Progenitor cell of endocrine pancreas (in vitro differentiated cells): Measurements from ENCODE around the gene RNF214. TPM values are rescaled to one million over a fixed set of nuclear protein-coding genes. Genes with fewer than 3 reads are reported as not detected.

Source experiments
- DNase-seq: peaks from one replicate; pipeline ENCODE4 v3.0.0; 2021; ENCODE audit warnings: low spot score; ENCODE audit not compliant: unreplicated experiment
- H3K27ac Mint-ChIP-seq: 2 replicates; pipeline ENCODE4 v1.8.0; 2021; ENCODE audit warnings: mild to moderate bottlenecking, moderate library complexity, mixed read lengths
- H3K27me3 Mint-ChIP-seq: 2 replicates; pipeline ENCODE4 v1.8.0; 2021; ENCODE audit warnings: mixed read lengths
- H3K36me3 Mint-ChIP-seq: 2 replicates; pipeline ENCODE4 v1.8.0; 2022; ENCODE audit warnings: mixed read lengths; ENCODE audit not compliant: insufficient read depth
- H3K4me1 Mint-ChIP-seq: 2 replicates; pipeline ENCODE4 v1.8.0; 2021; ENCODE audit warnings: low read depth, mixed read lengths
- H3K4me3 Mint-ChIP-seq: 2 replicates; pipeline ENCODE4 v1.8.0; 2021; ENCODE audit warnings: low read depth, mild to moderate bottlenecking, moderate library complexity, mixed read lengths
- H3K9me3 Mint-ChIP-seq: 2 replicates; pipeline ENCODE4 v1.8.0; 2021; ENCODE audit warnings: low read depth, mixed read lengths
- total RNA-seq: library from RNA; stranded (reverse); gene quantifications from 2 replicates; pipeline ENCODE4 v1.2.1, GENCODE V29; 2021
- TF ChIP-seq, protein P1 (sequence below): fragments of 200-600 bp; sonication (generic); IDR thresholded peaks from one replicate; pipeline ENCODE4 v1.5.0; 2021; ENCODE audit warnings: antibody characterized with exemption, mild to moderate bottlenecking; ENCODE audit not compliant: unreplicated experiment

RNF214 gene
- total RNA-seq, 1 donor from 2014 or later = 55.8 TPM

DNA sequence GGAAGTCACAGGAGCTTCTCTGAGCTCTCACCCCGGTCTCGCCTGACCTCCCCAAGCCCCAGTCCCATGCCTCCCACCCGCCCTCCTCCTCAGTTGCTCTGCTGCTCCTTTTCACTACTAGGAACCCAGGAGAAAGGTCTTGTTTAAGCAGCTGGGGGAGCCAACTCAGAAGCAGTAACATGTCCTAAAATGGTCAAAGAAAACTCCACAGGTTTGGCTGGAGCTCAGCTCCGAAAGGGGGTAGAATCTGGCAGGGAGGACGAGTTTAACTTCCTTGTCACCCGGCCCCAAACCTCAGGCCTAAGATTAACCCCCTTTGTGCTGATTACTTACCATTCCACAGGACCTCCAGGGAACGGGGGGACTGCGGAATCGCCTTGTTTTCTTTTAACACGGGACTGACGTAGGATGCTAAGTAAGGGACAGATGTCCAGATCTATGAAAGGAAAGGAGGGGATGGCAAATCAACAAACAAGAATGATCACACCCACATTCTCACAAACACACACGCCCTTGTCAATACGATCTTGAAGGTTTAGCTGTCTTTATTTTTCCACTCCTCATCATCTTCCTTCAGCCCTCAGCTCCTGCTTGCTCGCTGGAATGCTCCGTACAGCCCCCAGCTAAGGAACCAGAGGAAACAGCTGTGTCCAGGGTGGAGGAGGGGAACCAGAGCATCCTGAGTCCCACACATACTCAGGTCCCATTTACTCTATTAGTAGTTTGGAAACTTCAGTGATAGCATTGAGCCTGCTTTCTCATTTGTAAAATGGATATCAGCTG lies 14.1 kb upstream of the RNF214 start:
- Mint-ChIP-seq H3K9me3 (no peaks in the 10 kb centered on the region), H3K4me1 (no peaks in the 10 kb centered on the region), H3K27me3 (no peaks in the 10 kb centered on the region), H3K4me3 (no peak overlapping the region), H3K27ac (no peak overlapping the region), H3K36me3 (peaks cover 11% of the 10 kb centered on the region)
- TF ChIP-seq, protein P1, sequence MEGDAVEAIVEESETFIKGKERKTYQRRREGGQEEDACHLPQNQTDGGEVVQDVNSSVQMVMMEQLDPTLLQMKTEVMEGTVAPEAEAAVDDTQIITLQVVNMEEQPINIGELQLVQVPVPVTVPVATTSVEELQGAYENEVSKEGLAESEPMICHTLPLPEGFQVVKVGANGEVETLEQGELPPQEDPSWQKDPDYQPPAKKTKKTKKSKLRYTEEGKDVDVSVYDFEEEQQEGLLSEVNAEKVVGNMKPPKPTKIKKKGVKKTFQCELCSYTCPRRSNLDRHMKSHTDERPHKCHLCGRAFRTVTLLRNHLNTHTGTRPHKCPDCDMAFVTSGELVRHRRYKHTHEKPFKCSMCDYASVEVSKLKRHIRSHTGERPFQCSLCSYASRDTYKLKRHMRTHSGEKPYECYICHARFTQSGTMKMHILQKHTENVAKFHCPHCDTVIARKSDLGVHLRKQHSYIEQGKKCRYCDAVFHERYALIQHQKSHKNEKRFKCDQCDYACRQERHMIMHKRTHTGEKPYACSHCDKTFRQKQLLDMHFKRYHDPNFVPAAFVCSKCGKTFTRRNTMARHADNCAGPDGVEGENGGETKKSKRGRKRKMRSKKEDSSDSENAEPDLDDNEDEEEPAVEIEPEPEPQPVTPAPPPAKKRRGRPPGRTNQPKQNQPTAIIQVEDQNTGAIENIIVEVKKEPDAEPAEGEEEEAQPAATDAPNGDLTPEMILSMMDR = no peak
- DNase-seq = no peak

DNA sequence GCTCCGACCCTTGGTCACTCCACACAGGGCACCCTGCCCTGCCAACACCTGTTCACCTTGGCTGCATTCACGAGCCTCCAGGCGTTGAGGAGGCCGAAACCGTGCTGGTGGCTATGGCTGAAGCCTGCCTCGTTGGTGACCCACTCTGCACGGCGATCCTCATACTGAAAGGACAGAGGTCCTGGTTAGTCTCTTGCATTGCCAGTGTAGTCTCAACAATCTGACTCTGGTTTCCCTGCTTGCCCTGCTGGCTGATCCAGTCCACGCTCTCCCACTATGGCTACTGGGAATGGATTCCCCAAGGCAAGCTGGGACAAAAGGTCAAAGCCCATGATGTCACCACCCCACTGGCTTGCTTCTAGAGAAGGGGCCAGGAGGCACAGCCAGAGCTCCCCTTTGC lies 13.5 kb upstream of the RNF214 start:
- peaks cover 1% of the 10 kb centered on the region for H3K4me1 Mint-ChIP-seq

DNA sequence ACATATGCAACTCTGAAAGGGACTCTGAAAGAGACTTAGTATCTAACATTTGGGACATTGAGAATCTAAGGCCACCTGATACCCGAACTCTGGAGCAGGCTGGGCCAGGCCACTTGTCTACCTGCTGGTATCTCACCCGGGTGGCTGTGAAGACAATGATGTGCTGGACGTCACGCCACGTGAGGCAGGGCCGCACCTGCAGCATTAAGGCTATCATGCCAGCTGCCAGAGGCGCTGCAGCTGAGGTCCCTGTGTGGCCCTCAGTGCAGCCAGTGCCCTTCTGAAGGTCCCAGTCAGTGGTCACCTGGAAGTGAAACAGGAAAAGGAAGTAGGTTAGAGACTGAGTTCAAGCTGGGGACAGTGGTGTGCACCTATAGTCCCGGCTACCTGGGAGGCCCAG lies 13.0 kb upstream of the RNF214 start:
- Mint-ChIP-seq H3K36me3 (peaks cover 10% of the 10 kb centered on the region), H3K27me3 (no peaks in the 10 kb centered on the region), H3K4me1 (peaks cover 6% of the 10 kb centered on the region), H3K27ac (no peak overlapping the region), H3K4me3 (no peak overlapping the region), H3K9me3 (no peaks in the 10 kb centered on the region)
- TF ChIP-seq, protein P1 = no peak
- no peak for DNase-seq

More for the DNA sequence above, 13.5 kb upstream of the RNF214 start:
- H3K27ac Mint-ChIP-seq = peak overlapping the region; percentile 17
- TF ChIP-seq, protein P1 = no peak
- DNase-seq = no peak
- H3K27me3 Mint-ChIP-seq = no peaks in the 10 kb centered on the region
- H3K9me3 Mint-ChIP-seq = no peaks in the 10 kb centered on the region
- H3K36me3 Mint-ChIP-seq = peaks cover 10% of the 10 kb centered on the region
- no peak overlapping the region for H3K4me3 Mint-ChIP-seq

DNA sequence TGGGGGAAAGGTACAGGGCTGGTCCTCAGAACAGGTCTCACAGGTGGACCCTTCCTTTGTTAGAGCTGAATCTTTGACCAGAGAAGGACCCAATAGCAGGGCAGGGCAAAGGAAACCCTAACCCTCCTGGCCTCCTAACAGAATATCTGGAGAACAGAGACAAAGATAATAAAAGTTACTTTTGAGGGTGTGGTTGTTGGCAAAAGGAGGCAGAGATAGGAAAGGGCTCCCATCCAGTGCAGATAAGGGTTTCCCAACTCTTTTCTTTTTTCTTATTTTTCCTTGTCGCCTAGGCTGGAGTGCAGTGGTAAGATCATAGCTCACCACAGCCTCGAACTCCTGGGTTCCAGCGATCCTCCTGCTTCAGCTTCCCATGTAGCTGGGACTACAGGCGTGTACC lies 12.5 kb upstream of the RNF214 start:
- no peak overlapping the region for H3K4me3 Mint-ChIP-seq
- peaks cover 10% of the 10 kb centered on the region for H3K36me3 Mint-ChIP-seq
- no peak overlapping the region for H3K27ac Mint-ChIP-seq
- peaks cover 9% of the 10 kb centered on the region for H3K4me1 Mint-ChIP-seq
- no peaks in the 10 kb centered on the region for H3K9me3 Mint-ChIP-seq
- TF ChIP-seq, protein P1 = no peak
- H3K27me3 Mint-ChIP-seq = no peaks in the 10 kb centered on the region
- no peak for DNase-seq

DNA sequence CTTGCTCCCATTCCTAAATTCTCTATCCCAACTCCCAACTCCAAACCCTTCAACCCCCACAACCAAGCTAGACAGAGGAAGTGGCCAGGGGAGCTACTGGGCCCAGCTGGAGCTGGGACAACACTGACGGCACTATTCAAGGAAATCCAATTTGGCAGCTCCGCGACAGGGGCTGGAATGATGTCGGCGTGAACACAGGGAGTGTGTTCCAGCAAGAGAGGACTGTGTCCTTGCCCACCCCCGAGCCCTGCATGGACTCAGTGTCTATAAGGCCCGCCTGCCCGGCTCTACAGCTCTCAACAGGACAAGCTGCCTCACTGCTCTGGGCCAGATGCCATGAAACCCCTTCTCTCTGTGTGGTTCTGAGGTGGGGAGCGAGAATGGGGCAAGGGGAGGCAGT lies 11.9 kb upstream of the RNF214 start:
- Mint-ChIP-seq H3K36me3 (peaks cover 10% of the 10 kb centered on the region), H3K4me1 (peaks cover 9% of the 10 kb centered on the region), H3K27ac (no peak overlapping the region), H3K4me3 (no peak overlapping the region), H3K27me3 (no peaks in the 10 kb centered on the region), H3K9me3 (no peaks in the 10 kb centered on the region)
- DNase-seq = no peak
- TF ChIP-seq, protein P1 = no peak
